ENCODE results near the gene DPYSL3. TPM values are rescaled to one million over a fixed set of nuclear protein-coding genes. Genes with fewer than 3 reads are reported as not detected.
"Not testable (repeated sequence)": the region's sequence is repeated elsewhere in the genome, so short reads cannot be mapped to it uniquely, and the experiment has no call there.

DPYSL3 gene
- polyA plus RNA-seq, 1 donor (not counting 4 experiments of a cell fraction or from before 2014, with no cell fraction given), result 4.8 TPM

DNA sequence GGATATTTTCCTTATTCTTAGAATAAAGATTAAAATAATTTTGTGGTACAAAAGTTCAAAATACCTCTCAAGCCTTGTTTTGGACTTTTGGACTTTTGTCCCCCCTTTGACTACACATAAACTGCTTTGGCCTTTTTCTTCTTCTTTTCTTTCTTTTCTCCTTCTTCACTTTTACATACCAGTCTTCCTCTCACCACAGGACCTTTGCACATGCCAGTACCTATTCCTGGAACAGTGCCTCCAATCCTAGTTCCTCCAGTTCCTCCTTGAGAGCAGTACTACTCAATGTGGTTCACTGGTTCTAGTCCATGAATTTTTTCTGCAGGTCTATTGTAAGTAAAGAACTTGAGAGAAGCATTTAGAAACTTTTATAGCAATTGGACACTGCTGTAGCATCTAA, 138.6 kb downstream of the DPYSL3 start:
- H3K27me3 ChIP-seq (ENCODE audit: control insufficient read depth, extremely low read depth, insufficient read depth, low read length), result no peaks in the 10 kb centered on the region
- H3K9me3 ChIP-seq (ENCODE audit: control insufficient read depth, low read depth, low read length), result no peaks in the 10 kb centered on the region
- H3K9me1 ChIP-seq (ENCODE audit: control insufficient read depth, extremely low read depth, insufficient read depth, low read length), result no peaks in the 10 kb centered on the region
- H2AFZ ChIP-seq (ENCODE audit: control insufficient read depth, low read length), result no peak overlapping the region
- H3K4me2 ChIP-seq (ENCODE audit: control insufficient read depth, extremely low read depth, insufficient read depth, low read depth, low read length), result no peak overlapping the region
- no peak for TF ChIP-seq EZH2 (IDR thresholded peaks at IDR 0.05; ENCODE audit: low read length)
- TF ChIP-seq, protein P1, sequence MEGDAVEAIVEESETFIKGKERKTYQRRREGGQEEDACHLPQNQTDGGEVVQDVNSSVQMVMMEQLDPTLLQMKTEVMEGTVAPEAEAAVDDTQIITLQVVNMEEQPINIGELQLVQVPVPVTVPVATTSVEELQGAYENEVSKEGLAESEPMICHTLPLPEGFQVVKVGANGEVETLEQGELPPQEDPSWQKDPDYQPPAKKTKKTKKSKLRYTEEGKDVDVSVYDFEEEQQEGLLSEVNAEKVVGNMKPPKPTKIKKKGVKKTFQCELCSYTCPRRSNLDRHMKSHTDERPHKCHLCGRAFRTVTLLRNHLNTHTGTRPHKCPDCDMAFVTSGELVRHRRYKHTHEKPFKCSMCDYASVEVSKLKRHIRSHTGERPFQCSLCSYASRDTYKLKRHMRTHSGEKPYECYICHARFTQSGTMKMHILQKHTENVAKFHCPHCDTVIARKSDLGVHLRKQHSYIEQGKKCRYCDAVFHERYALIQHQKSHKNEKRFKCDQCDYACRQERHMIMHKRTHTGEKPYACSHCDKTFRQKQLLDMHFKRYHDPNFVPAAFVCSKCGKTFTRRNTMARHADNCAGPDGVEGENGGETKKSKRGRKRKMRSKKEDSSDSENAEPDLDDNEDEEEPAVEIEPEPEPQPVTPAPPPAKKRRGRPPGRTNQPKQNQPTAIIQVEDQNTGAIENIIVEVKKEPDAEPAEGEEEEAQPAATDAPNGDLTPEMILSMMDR (optimal IDR thresholded peaks at IDR 0.05 in 1 of 3, IDR thresholded peaks at IDR 0.05 in 1 of 3, conservative IDR thresholded peaks at IDR 0.05 in 1 of 3; ENCODE audit: extremely low read depth in 1 of 3, insufficient read depth in 2 of 3, low read length in 3 of 3), result no peak
- no peak overlapping the region for H3K4me3 ChIP-seq (ENCODE audit: control insufficient read depth in 2 of 3, extremely low read depth in 1 of 3, insufficient read depth in 2 of 3, low read depth in 1 of 3, low read length in 3 of 3)
- FAIRE-seq (no peak), DNase-seq (ENCODE audit: low read depth, low spot score) (no peak)
- no peaks in the 10 kb centered on the region for H3K36me3 ChIP-seq (ENCODE audit: control insufficient read depth in 2 of 2, extremely low read depth in 1 of 2, insufficient read depth in 2 of 2, low read length in 2 of 2)
- H3K4me1 ChIP-seq (ENCODE audit: control insufficient read depth, extremely low read depth, insufficient read depth, low read length), result no peaks in the 10 kb centered on the region
- H4K20me1 ChIP-seq (ENCODE audit: control insufficient read depth, extremely low read depth, insufficient read depth, low read length), result no peaks in the 10 kb centered on the region
- dilution Hi-C loops (cut with MboI; ENCODE audit: extremely low pct_ligation_motif_present, low sequenced_read_pairs), result no loop called here
- H3K79me2 ChIP-seq (ENCODE audit: control insufficient read depth, insufficient read depth, low read length), result no peaks in the 10 kb centered on the region
- no peak overlapping the region for H3K9ac ChIP-seq (ENCODE audit: control insufficient read depth, extremely low read depth, insufficient read depth, low read length)
- no peak overlapping the region for H3K27ac ChIP-seq (ENCODE audit: control insufficient read depth, insufficient read depth, low read length)

DNA sequence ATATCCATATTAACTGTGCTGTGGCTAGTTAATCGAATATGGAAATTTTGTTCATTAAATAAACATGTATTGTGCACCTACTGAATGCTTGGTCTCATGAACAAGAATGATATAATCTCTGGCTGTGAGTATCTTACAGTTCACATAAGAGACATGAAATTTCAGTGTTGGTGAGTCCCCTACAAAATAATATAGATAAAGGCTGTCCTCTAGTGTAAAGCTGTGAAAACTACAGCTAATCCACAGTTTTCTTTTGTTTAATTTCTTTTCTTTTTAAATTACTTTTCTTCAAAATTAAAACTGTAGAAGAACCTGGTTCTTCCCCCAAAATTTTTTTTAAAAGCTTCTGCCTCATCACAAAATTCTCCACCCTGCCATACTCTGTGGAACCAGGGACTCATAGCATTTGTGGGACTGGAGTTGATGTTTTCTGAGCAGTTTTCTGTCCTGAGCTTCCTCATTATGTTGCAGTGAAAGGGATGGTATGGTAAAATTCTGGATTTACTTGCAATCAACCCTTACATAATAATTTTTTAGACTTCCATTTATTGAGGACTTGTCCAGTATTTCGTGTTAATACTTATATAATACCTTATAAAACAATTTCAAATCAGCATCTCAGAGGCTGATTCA, 140.0 kb downstream of the DPYSL3 start:
- Histone ChIP-seq H3K4me1 (ENCODE audit: control insufficient read depth, extremely low read depth, insufficient read depth, low read length) (no peaks in the 10 kb centered on the region), H3K9me1 (ENCODE audit: control insufficient read depth, extremely low read depth, insufficient read depth, low read length) (no peaks in the 10 kb centered on the region), H3K4me2 (ENCODE audit: control insufficient read depth, extremely low read depth, insufficient read depth, low read depth, low read length) (no peak overlapping the region), H3K36me3 (ENCODE audit: control insufficient read depth in 2 of 2, extremely low read depth in 1 of 2, insufficient read depth in 2 of 2, low read length in 2 of 2) (no peaks in the 10 kb centered on the region), H3K4me3 (ENCODE audit: control insufficient read depth in 2 of 3, extremely low read depth in 1 of 3, insufficient read depth in 2 of 3, low read depth in 1 of 3, low read length in 3 of 3) (no peak overlapping the region), H3K9ac (ENCODE audit: control insufficient read depth, extremely low read depth, insufficient read depth, low read length) (no peak overlapping the region), H4K20me1 (ENCODE audit: control insufficient read depth, extremely low read depth, insufficient read depth, low read length) (no peaks in the 10 kb centered on the region), H3K27ac (ENCODE audit: control insufficient read depth, insufficient read depth, low read length) (no peak overlapping the region), H3K9me3 (ENCODE audit: control insufficient read depth, low read depth, low read length) (no peaks in the 10 kb centered on the region), H2AFZ (ENCODE audit: control insufficient read depth, low read length) (no peak overlapping the region), H3K79me2 (ENCODE audit: control insufficient read depth, insufficient read depth, low read length) (no peaks in the 10 kb centered on the region), H3K27me3 (ENCODE audit: control insufficient read depth, extremely low read depth, insufficient read depth, low read length) (no peaks in the 10 kb centered on the region)
- dilution Hi-C loops (cut with MboI; ENCODE audit: extremely low pct_ligation_motif_present, low sequenced_read_pairs), result no loop called here
- DNase-seq (ENCODE audit: low read depth, low spot score), result no peak
- no peak for FAIRE-seq
- no peak for TF ChIP-seq EZH2 (IDR thresholded peaks at IDR 0.05; ENCODE audit: low read length)
- TF ChIP-seq, protein P1 (optimal IDR thresholded peaks at IDR 0.05 in 1 of 3, IDR thresholded peaks at IDR 0.05 in 1 of 3, conservative IDR thresholded peaks at IDR 0.05 in 1 of 3; ENCODE audit: extremely low read depth in 1 of 3, insufficient read depth in 2 of 3, low read length in 3 of 3), result peak in 2 of 3 experiments; percentile 19 to 32

DNA sequence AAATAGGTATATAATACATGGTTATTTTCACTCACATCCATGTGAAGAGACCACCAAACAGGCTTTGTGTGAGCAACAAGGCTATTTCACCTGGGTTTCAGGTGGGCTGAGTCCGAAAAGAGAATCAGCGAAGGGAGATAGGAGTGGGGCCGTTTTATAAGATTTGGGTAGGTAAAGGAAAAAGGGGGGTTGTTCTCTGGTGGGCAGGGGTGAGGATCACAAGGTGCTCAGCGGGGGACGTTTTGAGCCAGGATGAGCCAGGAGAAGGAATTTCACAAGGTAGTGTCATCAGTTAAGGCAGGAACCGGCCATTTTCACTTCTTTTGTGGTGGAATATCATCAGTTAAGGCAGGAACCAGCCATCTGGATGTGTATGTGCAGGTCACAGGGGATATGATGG, 142.5 kb downstream of the DPYSL3 start:
- H2AFZ ChIP-seq (ENCODE audit: control insufficient read depth, low read length); H3K4me3 ChIP-seq (ENCODE audit: control insufficient read depth in 2 of 3, extremely low read depth in 1 of 3, insufficient read depth in 2 of 3, low read depth in 1 of 3, low read length in 3 of 3); H3K4me1 ChIP-seq (ENCODE audit: control insufficient read depth, extremely low read depth, insufficient read depth, low read length); dilution Hi-C loops (cut with MboI; ENCODE audit: extremely low pct_ligation_motif_present, low sequenced_read_pairs); H4K20me1 ChIP-seq (ENCODE audit: control insufficient read depth, extremely low read depth, insufficient read depth, low read length); H3K9me3 ChIP-seq (ENCODE audit: control insufficient read depth, low read depth, low read length); H3K9ac ChIP-seq (ENCODE audit: control insufficient read depth, extremely low read depth, insufficient read depth, low read length); DNase-seq (ENCODE audit: low read depth, low spot score); H3K27me3 ChIP-seq (ENCODE audit: control insufficient read depth, extremely low read depth, insufficient read depth, low read length); H3K27ac ChIP-seq (ENCODE audit: control insufficient read depth, insufficient read depth, low read length); FAIRE-seq; H3K9me1 ChIP-seq (ENCODE audit: control insufficient read depth, extremely low read depth, insufficient read depth, low read length); H3K79me2 ChIP-seq (ENCODE audit: control insufficient read depth, insufficient read depth, low read length); H3K4me2 ChIP-seq (ENCODE audit: control insufficient read depth, extremely low read depth, insufficient read depth, low read depth, low read length); H3K36me3 ChIP-seq (ENCODE audit: control insufficient read depth in 2 of 2, extremely low read depth in 1 of 2, insufficient read depth in 2 of 2, low read length in 2 of 2): not testable (repeated sequence)
